Stimulated activated naive CD4-positive, alpha-beta T cell (primary cell): ENCODE results near the gene COL16A1.

ENCODE experiments used
- DNase-seq, 6 experiments: peaks; one replicate each; lab custom pipeline; 2025; lab: John Stamatoyannopoulos, UW

Gene COL16A1

DNA sequence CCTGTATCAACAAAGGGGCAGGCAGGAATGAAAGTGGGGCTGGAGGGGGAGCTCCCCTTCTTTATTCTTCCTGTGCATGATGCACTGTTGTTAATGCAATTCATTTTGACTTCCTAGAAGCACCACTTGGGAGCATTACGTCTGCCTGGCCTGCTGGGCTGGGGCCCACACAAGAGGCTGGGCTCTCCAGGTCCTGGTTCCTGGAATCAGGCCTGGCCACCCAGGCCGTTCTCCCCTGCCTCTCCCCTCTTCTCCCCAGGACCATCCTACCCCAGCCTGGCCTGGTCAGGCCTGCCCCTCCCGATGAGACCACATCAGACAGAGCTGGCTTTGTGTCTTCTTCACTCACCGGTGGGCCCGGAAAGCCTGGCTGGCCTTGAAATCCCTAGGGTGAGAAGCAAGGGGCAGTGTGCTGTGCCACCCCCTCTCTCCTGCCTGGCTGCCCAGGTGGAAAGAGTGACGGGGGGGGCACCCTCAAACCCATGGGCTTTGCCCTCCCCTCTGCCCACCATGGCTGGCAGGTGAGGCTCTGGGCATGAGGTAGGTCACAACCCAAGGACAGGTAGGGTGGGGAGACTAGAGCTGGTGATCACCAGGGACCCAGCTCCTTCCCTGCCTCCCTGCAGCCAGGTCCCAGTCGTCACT is 38.5 kb downstream of the COL16A1 start:
- no peak for DNase-seq

DNA sequence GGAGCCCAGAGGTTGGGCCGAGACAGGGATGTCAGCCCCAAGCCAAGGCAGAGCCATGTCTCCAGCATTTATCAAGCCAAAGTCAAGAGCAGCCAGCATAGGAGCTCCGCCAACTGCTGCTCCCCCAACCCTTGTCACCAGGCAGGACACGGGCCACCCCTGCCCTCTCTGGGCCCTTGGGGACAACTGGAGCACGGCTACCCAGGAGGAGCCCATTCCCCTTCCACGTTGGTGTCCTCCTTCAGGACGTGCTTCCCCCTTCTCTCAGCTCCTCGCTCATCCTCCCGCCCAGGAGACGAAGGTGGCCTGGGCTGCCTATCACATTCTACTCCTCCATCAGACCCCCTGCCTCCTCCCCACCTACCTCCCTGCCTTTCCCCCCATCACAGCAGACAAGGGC is 39.3 kb downstream of the COL16A1 start:
- no peak for DNase-seq

DNA sequence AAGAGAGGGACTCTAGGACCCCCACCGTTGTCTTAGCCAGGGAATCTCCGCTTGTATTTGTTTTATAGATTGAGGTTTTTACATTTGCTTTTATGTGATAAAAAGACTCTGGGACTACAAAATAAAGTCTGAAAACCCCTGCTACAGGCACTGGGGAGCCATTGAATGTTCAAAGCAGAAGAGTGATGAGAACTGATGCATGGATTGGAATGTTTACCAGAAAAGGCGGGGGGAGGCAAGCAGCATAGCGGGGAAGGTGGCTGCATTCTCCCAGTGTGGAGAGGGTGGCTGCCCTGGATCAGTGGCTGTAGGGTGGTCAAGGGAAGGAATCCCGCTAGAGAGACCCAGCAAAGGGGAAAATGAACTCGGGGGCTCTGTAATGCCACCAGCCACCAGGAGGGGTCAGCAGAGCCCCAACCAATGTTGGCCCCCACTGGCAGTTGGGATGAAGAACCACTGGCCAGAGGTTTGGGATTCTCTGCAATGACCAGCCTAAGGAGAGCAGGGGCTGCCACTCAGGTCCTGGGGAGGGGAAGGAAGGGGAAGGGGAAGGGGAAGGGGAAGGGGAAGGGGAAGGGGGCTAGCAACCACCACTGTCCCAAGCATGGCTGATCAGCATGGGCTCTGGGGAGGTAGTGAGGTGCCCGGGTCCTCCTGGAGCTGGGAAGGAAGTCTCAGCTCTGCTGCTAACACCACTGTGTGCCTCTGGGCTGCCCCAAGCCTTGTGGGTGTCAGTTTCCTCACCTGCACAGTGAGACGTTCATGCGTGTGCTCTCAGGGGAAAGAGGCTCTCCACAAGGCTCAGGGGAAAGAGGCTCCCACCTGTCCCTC is 40.0 kb downstream of the COL16A1 start:
- DNase-seq: peak in 5 of 6 experiments; percentile 23 to 58 (median 40)

DNA sequence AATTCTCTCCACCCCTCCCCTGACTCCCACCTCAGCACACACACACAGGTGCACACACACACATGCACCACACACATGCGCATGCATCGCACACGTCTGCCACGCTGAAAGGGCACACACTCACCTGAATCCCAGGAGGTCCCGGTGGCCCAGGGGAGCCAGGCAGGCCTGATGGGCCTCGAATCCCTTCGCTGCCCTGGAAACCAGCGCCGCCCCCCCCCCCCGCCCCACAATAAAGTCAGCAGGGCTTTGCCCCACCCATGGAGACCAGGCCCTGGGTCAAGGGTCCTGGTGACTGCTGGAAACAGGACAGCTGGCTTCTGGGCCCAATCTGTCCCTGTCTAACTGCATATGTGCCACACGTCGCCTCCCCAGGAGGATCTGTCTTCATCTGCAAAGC is 41.4 kb downstream of the COL16A1 start:
- DNase-seq: no peak

DNA sequence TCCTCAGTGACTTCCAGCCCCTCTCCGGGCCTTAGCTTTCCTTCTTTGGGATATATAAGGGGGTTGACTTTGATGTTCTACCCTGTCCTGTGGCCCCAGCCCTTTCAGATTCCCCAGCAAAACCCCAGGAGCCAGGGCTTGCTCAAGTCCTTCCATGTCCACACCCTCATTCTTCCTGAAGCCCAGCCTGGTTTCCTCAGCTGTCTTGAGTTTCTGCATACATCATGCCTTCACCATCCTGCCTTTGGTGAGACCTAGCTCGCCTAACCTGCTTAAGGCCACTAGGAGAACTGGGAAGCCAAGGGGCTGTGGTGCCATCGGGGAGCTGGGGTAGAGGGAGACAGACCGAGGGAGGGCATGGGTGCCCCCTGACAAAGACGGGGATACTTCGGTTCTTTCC is 42.0 kb downstream of the COL16A1 start:
- no peak for DNase-seq

DNA sequence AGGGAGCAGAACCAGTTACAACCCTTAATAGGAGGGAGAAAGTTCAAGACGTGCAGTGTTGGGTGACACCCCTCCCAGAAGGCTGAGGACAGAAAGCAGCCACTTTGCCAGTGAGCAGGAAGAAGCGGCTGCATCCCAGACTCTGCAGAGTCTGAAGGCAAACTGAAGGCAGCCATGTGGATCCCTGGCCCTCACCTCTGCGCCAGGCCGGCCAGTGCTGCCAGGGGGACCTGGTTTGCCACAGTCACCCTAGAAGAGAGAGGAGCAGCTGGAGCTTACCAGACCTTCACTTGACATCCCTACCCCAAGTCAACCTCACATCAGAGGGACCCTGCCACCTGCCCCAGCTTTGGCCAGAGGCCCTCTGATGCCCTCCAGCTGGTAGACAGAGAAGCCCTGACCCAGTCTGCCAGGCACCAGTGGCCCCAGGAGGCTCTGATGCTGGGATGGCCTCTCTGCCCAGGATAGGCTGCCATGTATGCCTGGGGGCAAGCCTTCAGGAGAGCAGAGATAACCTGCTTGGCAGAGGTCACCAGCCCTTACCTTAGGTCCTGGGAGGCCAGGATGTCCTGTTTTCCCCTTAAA is 42.9 kb downstream of the COL16A1 start:
- DNase-seq: no peak

DNA sequence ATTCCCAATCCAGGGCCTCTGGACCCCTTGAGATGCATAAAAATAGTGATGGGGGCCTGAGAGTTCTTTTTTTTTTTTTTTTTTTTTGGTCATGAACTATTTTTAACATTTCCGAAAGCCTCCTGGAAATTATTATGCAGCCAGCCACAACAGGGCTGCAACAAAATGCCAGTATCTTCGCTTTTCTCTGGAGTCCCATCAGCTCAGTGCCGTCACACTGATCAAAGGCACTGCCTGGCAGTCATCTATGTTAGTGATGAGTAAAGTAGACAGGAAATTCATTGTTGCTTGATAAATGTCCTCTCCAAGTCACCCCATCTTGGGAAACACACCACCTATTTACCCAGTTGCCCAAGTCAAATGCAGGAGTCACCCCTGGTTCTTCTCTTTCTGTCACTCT is 43.9 kb downstream of the COL16A1 start:
- DNase-seq: no peak

DNA sequence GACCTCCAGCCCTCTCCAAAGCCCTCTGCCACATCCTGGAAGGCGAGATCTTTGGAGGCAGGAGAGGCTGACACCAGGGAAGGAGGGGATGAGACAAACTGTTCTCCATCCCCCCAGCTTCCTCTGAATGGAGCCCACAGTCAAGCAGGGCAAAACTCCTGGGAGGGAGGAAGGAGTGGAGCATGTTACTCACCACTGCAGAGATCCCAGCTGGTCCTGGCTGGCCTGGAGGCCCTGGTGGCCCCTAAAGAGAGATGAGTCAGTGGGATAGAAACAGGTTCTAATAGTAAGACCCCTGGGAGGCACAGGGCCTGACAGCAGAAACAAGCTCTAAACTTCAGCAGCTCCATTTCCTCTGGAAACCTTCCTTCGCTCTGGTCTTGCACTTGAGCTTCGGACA is 45.1 kb downstream of the COL16A1 start:
- DNase-seq: no peak

DNA sequence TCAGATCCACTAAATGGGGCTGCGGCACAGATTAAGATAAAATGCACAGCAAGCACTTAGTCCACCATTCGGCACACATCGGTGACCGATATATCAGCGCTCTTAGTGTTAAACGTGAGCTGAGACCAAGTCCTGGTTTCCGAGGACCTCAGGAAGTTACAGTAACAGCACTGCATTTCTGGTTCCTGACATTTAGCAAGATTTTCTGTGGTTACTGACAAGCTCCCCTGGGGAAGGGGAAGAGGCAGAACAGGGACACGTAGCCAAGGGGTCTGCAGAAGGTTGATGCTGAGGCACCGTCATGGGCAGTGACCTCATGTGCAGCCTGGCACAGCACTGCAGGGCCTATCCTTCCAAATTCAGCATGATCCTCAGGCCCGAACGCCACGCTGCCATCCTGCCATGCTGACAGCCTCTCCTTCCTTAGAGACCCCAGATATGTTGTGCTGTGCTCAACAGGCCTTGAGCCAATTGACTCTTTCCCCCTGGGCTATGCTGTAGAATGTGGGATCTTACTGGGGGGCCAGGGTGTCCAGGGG is 45.8 kb downstream of the COL16A1 start:
- no peak for DNase-seq

DNA sequence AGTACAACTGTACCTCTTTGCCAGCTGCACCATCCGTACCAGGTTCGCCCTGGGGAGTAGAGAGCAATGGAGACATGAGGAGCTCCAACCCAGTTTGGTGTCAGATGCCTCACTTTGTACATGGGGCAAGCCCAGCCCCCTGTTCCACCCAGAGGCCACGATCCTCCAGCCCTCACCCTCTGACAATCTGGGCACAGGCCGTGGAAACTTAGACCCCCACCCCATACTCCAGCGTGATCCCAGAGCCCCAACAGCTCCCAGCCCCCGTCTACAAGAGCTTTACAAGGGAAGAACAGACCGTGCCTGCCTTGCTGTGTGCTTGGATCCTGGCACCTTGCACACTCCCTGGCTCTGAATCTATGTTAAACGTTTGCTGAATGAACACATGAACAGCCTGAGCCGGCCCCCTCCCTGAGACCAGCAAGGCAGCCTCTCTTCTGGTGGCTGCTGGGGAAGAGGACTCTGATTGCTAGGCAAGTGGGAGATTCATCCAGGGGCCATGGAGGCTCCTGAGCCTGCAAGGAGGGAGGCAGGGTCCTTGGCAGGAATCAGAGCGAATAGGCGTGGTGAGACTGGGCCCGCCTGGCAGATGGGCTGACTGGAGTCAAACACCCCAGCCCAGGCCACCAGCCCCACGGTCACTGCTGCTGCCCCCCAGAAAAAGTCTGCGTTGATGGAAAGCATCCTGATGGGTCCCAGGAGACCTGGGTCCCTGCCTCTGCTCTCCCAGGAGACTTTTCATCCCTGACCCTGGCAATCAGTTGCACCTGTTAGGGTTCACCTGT is 46.6 kb downstream of the COL16A1 start:
- DNase-seq: no peak

DNA sequence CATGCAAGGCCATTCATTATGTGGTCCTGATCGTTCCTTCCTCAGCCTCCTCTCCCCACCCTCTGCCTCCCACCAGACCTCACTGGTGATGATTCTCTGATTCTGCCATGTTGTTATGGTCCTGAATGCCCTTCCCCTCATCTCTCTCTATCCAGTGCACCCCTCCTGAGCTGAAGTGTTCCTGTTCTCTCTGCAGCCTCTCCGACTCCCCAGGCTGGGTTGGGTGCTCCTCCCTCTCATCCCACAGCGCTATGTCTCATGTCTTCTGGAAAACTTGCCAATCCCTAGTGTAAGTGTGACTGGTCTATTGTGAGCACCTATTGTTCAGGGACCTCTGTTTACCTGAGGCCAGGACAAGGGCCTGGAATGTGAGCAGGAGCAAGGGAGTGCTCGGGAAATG is 48.1 kb downstream of the COL16A1 start:
- DNase-seq: no peak

DNA sequence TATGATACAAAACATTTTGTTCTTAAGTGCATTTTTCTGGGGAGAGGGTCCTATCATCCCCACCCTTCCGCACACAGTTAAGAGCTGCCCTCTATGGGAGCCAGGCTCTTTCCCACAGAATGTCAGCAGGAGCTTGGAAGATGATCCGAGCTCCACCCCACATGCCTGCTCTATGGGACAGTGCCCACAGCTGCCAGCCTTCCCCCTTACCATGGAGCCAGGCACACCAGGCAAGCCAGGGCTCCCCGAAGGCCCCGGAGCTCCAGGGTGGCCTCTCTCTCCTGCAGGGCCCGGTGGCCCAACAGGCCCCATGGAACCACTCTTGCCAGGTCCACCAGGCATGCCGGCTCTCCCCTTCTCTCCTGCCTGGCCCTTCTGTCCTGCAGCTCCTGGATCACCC is 48.7 kb downstream of the COL16A1 start:
- DNase-seq: no peak

DNA sequence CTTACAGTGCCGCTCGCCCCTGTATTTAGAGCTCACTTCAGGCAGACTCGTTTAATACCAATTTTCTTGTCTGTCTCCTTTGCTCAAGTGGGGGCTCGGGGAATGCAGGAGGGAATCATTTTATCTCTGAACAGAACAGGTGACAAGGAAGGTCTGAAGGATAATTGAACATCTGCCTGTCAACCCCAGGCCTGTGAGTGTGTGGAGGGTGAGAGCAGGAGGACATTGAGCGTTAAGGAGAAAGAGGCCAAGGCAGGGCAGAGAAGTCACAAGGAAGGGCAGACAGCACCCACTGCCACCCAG is 49.4 kb downstream of the COL16A1 start:
- no peak for DNase-seq

DNA sequence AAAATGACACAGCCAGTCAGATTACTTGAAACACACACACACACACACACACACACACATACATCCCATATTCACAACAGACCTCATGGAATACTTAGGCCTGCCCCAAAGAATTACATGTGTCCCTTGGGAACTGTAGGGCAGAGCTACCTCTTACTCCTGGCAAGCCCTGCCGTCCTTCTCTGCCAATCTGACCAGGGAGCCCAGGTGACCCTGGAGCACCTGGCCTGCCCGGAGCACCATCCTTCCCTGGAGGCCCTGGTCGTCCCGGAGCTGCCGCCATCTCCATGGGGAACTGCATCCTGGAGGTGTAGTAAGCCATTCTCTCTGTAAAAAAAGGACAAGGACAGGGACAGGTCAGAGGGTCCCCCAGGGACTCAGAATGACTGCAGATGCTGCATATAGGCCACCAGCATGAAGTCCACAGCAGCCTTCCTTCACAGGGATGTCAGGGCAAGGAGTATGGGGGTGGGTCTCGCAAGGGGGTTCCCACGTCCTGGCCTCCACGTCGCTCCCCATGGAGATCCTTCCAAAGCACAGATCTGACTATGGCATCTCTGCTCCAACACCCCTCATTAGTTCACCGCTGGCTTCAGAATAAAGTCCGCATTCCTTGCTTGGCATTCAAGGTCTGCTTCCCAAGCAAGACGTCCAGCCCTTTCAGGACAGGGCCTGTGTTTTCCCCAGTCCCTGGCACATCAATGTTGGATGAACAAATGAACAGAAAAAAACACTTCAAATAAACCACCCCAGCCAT is 49.9 kb downstream of the COL16A1 start:
- DNase-seq: no peak

DNA sequence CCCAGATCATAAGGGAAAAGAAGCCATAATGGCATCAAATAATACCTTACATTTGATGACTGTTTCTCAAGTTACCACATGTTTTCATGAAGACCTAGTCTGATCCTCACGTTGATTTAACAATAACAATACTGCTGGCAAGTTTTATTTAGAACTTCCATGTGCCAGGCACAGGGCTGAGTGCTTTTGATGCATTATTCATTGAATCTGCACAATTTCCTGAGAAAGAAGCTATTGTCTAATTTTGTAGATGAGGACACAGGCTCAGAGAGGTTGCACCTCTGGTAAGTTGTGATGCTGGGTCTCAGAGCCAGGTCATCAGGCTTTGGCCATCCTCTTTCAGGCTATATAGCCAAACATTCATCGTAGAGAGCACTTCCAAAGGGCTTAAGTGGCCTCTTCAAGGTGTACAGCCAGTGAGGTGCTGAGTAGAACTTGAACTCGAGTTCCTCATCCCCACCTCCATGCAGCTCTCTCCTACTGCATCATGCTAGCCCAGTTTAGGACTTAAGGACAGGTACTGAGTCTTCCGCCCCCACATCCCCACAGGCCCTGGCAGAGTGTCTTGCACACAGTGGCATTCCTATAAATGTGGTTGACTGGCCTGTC is 50.8 kb downstream of the COL16A1 start:
- no peak for DNase-seq

DNA sequence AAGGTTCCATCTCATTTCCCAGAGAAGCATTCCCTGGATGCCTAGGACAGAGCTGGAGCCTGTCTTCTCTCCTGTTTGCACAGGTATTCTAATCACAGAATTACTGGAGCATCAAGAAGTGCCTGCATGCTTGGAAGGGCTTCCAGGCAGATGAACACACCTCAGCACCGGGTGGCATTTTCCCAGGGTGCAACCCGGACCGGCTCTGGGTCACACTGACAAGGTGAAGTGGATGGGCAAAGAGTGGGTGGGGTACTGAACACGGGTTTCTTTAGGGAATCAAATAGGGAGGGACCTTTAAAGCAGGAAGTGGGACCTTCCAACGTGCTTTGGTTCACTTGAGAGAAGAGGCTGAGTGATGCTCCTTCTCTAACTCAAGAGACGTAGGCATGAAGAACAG is 52.1 kb downstream of the COL16A1 start:
- no peak for DNase-seq

DNA sequence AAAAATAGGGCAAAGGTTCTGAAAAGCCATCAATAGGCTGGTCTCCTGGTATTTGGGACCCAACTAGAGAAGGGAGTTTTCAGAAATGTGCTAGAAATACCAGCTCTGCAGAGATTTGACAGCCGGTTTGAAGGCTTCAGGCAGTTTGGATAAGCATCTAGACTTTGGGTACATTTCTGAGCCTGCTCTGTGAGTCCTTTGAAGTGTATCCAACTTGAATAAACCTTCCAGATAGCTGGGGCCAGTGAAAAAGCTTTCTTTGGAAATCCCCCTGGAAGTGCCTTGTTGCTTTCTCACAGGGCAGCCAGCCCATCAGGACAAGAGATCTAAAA is 52.8 kb downstream of the COL16A1 start:
- DNase-seq: no peak

DNA sequence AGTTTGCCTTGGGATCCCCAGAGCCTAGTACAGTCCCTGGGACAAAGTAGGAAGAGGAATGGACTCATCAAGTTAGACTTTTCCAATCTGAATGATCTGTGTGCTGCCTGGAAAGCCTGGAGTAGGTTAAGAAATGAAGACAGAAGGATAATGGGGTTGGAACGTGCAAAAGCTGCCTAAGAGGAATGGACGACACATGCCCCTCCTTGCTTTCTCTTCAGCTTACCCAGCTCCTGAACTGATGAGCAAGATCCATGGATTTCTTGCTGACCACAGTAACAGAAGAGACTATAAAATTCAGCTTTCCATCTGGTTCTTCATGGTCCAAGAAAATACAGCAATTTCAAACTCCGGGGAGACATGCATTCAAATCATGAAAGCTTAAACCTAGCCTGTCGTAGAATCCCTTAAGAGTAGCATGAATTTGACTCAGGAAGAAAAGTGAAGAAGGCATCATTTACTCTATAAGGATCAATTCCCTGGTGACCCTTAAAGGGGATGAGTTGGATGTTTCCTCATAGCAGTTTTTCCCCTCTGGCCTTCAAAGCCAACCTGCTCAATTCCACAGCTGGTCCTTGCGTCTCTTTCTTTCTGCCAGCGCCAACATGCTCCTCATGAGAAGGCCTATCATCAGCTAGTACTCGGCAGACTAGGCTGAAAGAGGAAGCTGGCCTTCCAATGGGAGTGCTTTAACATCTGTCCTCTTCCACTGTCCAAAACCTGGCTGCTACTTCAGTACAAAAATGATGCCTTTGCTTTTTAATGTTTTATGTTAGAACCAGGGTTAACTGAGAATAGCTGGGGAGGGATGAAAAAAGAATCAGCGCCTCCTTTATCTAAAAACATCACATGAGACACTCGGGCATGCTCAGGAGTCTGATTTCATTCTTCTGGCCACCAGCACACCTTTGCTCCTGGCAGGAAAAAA is 53.4 kb downstream of the COL16A1 start:
- no peak for DNase-seq

DNA sequence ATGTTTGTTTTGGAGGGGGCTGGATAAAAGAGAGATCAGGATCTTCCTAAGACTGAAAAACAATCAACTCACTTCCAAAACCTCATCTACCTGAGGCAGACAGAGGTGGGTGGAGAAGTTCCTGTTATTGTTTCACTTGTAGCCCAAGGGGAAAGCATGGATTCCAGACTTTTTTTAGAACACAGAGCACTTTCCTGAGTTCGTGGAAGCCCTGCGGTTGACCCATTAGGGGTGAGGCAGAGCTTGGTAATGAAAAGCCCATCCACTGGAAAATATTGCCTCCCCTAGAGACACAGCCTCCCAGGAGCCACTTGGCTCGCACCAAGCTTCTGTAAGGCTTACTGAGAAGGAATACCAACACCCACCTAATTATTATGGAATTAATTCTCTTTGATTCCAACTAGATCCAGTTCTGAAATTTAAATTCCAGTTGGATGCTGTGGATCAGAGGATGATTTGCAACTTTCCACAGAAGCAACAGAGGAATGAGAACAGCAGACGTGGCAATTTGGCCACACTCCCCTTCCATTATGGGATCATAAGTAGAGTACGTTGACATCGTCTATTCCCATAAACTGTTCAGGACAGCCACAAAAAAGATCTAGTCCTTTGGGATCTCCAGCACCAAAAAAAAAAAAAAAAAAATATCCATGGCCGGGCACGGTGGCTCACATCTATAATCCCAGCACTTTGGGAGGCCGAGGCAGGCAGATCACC is 55.0 kb downstream of the COL16A1 start:
- DNase-seq: no peak

DNA sequence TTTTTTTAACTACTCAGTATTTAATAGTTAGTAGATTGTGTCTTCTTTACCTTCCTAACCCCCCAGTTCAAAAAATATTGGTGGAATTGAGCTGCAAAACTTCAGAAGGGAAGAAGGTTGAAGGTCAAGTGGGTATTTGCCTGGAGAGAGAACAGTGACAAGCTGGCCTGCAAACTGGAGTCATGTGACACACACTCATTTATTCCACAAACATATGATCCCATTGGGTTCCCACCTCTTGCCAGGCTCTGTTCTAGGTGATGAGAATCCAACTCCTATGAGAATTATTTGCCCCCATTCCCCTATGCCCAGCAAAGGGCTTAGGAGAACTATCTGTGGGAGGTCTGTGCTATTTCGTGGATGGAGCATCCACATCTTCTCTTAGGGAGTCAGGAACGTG is 55.6 kb downstream of the COL16A1 start:
- DNase-seq: no peak
